HG03571 (cell line): ENCODE measurements around the gene CDH20.
"Not testable (repeated sequence)": the region's sequence is repeated elsewhere in the genome, so short reads cannot be mapped to it uniquely, and the experiment has no call there.

Experiments
- ATAC-seq: cut with Tn5 transposase; IDR thresholded peaks from one replicate; pipeline ENCODE4 v1.9.1; 2021; ENCODE audit not compliant: unreplicated experiment

CDH20 gene

DNA sequence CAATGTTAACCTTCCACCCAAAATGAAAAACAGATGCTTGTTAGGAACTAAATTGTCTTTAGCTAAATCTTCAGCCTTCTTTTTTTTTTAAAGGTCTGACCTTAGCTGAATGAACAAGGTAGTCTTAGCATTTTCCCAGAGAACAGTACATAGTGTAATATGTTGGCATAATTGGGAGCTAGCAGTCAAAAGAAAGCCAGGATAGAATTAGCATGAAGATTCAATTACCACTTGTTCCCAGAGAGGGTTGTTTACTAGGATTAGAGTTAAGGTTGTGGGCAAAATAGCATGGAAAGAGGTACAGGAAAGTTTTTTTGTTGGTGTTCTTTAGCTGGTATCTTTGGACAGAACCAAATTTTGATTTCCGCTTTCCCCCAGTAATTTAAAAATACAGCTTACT is 6.9 kb downstream of the CDH20 start:
- ATAC-seq = no peak

DNA sequence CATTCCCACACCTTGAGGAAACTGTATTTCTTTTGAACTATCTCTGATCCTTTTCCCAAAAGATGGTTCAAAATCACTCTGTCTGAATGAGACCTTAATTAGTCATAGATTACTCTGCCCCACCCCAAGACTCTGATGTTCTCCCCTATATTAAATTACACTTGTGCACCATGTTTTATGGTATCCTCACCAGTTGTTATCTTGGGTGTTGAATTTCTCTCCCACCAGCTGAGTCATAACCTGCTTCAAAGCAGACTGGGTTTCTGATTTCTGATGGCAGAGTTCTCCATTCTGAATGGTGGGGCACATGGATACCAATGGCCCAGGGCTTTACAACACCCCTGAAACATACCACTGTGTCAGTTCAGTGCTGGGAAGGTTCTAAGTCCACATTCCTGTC is 15.0 kb downstream of the CDH20 start:
- ATAC-seq = no peak

DNA sequence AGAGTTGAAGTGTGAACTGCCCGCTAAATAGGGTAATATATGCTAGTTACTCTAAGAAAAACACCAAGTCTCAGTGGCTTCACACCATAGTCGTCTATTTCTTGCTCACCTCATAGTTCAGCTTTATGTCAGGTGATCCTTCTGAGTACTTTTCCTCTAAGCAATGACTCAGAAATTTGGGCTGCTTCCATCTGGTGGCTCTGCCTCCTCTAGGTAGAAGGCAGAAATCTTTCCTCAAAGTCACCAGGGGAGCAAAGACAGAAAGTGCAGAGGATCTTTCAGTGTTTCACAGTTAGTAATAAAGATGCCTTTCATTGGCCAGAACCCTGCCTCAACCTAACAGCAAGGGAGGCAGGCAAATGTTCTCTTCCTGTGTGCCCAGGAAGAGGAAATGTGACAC is 17.3 kb downstream of the CDH20 start:
- no peak for ATAC-seq

DNA sequence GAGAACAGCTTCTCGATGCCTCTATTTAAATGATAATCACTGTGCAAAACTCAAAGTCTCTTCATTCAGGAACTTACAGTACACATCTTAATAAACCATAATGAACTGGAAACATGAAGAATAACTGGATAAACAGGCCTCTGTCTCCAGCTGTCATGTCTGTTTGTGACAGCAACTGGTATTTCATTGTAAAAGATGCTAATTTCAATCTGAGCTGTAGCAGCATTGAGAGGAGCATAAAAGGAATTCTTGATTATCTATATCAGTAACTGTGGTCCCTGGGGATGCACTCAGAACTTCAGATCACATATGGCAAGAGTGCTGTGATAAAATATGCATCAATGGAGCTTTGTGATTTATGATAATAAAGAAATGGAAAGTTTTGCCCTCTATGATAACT is 18.8 kb downstream of the CDH20 start:
- ATAC-seq = no peak

DNA sequence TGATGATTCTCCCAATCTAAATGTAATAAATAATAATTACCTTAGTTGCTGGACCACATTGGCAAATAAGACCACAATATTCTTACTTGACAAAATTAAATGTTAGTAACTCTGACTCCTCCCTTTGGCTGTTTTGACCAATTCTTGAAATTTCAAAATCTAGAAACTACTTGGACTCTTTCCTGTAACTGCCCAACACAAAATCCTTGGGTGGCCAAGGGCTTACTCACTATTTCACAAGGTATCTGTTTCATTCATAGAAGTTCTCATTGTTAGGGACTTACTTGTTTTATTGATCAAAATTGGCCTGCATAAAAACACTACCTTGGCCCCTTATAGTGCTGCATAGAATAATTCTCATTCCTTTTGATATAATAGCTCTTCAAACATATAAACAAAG is 19.4 kb downstream of the CDH20 start:
- no peak for ATAC-seq

DNA sequence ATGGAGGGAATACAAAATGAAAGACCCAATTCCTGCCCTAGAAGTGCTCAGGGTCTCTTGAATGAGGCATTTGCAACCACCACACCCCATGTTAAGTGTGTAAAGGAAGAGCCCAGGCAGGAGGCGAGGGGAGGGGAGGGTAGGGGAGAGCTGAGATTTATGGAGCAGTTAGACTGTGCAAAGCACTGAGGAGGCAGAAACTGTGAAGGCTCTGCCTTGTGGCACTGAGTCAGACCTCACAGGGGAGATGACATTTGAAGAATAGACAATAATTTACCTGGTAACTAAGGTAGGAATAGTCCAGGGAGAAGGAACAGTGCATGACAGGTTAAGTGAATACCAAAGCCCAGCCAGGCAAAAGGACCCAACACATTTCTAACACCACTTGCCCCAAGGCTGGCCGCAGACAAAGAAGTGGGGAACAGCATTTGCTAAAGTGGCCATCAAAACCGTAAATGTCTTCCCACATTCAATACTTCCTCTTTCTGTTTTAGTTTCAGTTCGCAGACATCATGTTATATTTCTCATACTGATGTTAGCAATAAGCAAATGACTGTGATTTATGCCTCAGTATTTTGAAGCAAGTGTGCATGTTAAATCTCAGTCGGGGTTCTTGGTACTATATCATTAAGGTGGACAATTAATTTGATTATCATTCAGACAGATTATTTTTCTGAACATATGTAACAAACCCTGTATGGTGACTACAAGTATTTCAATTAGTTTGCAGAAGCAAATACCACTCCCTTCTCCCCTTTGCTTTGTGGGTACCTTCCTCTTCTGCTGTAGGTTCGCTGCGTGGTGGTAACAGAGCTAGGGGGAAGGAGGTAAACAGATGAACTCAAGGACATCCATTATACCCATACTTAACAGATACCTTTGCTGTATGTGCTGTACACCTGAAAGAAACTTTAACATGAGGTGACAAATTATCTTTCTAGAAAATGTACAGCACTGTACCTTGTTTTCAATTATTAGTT is 27.5 kb downstream of the CDH20 start:
- ATAC-seq = peak; percentile 93

DNA sequence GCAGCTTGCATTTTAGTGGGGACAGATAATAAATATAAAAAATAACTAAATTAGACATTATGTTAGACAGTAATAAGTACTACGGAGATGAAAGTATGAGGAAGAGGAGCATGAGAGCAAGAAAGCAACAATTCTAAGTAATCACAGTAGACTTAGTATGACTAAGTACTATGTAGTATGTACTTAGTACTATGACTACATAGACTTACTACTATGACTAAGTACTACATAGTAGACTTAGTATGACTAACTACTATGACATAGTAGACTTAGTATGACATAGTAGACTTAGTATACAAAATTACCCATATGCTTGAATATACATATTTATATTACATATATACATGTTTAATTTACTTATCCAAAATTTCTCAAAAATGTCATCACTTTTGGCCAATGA is 29.3 kb downstream of the CDH20 start:
- no peak for ATAC-seq

DNA sequence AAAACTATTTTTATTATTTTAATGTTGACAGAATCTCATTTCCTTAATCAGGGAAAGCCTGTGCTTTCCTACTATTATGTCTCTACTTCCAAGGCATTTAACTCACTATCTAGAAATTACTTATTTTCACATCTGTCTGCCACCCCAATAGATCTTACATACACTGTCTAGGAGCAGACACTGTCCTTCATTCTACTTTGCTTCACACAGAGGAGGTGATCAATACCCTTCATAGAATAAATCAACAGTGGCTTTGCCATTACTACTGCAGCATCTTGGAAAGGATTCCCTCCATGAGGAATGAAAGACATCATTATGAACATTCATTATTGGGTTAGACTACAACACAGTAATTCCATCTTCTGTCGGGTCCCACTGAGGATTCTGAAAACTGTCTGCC is 31.7 kb downstream of the CDH20 start:
- no peak for ATAC-seq

DNA sequence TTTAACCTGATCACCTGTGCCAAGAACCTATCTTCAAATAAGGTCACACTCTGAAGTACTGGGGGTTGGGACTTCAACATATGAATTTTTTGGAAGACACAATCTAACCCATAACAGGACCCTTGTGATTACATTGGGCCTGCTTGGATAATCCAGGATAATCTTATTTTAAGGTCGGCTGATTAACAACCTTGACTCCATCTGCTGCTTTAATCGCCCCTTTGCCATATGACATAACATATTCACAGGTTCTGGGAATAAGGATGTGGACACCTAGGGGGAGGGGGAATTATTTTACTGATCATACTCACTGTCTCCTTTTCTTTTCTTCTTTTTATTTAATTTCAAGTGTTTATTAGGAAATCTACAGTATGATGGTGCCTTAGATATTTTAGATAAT is 34.8 kb downstream of the CDH20 start:
- no peak for ATAC-seq

DNA sequence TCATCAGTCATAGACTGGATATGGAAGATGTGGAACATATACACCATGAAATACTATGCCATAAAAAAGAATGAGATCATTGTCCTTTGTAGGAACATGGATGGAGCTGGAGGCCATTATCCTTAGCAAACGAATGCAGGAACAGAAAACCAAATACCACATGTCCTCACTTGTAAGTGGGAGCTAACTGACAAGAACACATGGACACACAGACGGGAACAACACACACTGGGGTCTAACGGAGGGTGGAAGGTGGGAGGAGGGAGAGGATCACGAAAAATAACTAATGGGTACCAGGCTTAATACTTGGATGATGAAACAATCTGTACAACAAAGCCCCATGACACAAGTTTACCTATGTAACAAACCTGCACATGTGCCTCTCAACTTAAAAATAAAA is 36.4 kb downstream of the CDH20 start:
- not testable (repeated sequence) for ATAC-seq

DNA sequence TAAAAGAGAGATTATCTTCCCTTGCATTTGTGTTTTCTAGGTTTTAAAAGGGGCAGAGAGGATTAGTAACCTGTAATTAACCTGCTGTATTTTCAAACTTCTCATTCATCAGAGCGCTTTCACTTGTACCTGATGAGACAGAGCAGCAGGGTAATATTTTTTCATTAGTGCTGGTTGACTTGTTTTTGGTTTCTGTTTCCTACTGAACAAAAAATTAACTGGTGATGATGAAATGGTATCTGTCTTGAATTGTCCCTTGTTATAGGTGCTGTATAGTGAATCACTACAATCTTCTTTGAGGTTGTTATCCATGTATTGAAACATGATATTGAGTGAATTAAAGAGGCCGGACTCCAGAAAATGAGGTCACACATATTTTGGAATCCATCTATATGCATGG is 37.9 kb downstream of the CDH20 start:
- ATAC-seq = no peak

DNA sequence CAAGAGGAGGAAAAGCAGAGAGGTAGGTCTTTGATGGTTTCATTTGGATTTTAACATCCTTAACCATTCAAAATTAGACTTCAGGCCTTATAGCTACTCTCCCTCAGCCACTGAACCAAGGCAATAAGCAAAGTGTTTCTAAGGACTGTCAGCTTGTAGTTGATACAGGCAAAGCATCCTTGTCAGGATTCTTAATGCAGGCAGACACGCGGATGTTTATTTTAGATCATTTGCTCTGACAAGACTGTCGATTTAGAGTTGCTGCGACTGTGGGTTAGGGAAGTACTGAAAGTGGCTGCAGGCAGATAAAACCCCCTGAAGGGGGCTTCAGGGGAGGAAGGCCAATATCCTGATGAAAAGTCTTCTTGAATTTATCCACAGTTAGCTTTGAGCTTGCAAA is 46.6 kb downstream of the CDH20 start:
- ATAC-seq = no peak

DNA sequence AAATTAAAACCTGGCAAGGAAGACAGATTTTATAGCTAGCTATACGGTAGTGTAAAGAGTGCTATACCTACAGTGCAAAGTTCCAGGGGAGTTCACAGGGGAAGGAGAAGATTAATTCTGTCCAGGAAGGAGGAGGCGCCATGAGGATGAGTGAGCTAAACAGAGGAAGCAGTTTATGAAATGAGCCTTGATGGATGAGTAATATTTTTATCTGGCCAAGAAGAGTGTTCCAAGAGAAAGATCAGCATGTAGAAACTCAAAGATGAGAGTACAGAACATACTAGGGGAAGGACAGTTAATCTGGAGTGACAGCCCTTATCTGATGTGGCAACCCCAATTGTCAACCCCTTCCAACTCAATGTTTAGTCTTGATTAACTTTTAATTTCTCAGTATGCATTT is 54.8 kb downstream of the CDH20 start:
- ATAC-seq = no peak

DNA sequence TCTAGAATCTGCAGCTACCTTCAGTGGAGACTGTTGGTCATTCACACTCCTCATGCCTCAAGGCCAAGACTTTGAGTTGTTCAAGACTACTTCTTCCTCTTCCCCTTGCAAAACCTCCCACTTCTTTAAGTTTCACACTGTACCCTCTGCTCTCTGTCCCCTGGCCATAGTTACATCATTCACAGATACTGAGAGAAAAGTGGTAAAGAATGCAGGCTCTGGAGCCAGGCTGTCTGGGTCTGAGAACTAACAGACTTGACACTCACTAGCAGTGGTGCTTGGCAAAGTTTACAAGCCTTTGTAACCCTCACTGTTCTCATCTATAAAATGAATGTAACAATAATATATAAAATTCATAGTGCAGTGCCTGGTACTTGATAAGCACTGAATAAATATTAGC is 61.8 kb downstream of the CDH20 start:
- no peak for ATAC-seq

DNA sequence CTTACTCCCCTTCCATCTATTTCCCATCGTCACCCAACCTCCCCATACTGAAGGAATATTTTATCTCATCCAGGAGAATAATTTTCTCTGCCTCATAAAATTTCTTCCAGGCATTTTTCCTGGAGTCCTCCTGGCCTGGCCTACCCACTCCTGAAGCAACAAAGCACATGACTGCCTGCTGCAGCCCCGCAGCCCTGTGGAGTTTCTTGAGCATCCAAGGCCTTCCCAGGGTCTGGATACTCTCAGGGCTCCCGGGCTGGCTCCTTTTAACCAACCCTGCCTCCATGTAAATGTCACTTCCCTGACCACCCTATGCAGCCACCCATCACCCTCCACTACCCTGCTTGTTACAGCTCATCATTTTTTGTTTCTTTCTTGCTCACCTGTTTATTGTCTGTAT is 64.0 kb downstream of the CDH20 start:
- ATAC-seq = no peak

DNA sequence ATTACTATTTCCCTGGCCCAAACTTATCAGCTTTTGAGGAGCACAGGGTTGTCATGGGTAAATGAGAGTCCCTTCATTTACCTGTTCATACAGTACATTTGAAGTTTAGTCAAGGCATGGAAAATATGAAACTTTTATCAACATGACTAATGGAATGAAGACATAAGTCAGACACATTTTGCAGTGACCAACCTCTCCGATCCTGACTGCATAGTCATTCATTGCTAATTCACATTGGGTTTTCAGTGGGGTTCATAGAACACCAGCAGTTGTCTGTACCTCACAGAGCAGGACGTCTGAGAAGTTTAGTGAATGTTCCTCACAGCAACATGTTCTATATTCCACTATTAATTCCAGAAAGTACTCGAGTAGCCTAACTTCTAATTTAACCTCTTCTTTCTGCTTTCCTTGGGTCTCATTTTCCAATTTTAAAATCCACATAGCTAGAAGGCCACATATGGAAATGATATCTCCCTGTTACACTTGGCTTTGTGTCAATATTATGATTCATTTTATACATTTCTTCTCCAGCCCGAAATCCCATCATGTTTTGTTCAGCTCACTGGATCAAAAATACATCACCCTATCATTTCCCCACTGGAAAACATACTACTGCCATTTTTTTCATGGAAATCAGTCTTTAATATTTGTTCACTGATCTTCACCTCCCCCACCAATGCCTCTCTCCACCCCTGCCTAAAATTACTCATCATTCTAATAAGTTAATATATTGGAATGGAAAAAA is 65.9 kb downstream of the CDH20 start:
- ATAC-seq = no peak

DNA sequence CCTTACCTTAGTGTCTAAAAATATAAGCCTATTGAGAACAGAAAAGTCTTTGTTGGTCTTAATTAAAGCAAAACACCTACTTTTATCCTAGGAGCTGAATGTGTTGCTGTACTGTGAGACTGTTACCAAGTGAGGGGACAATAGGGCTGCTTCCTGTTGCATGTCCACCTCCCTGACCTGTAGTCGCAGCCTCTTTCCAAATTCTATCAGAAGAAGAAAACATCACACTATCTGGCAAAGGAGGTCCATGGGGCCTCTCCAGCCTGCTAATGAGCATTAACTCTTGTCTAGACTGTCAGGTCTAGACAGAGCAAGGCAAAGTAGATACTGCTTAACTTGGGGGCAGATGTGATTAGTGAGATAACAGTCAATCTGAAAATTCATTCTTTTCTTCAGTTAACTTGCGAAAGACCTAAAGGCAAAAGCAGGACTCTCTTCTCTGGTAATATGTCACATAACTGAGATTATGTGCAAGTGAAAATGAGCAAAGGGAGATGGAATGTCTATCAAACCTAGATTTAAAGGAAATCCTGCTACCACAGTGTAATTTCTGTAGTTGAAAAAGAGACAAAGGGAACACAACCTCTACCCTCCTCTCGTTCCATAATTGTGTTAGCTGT is 66.9 kb downstream of the CDH20 start:
- no peak for ATAC-seq

DNA sequence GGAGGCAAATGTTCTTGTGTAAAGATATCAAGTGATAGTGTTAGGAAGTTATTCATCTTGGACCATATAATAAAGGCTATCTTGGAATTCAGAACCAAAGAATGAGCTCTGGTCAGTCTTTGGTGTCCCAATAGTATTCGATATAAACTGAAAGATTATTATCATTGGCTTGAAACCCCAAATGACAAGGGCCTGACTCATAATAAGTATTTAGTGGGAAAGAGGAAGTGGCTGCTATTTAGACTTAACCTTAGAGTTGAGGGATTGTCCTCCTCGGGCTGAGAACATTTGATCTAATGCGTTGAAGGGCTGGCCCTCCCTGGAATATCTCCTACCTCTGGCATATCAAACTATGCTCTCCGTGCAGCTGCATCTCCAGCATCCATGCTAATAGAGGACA is 67.5 kb downstream of the CDH20 start:
- no peak for ATAC-seq

DNA sequence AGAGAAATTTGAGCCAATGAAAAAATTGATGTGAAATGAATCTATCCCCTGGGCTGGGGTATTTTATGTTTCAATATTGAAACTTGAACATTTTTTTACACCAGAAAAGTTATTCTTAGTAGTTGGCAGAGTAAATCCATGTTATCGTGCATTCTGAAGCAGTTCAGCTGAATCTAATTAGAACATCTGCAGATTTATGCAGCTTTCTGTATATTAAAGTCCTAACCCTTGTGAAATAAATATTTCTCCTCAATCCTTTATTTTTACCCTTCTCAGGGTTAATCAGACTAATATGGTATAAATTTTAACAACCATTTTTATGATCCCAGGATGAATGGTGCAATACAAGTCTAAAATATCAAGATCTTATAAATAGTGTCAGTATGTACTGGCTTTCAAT is 69.5 kb downstream of the CDH20 start:
- no peak for ATAC-seq

DNA sequence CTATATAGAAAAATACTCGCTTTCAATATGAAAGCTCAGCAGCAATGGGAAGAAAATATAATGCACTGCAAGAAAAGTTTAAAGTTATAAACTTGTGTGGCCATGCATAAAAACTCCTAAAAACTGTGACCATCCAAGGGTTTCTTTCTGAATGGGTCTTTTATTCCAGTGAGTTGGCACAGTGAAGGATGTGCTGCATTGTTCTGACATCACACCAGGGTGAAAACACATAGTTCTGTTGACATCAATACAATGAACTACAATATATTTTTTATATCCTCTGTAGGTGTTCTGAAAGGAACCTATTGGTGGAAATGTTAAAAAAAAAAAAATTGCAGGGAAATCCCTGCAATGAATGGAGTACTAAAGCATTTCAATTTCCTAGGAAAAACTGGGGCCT is 80.2 kb downstream of the CDH20 start:
- ATAC-seq = no peak

DNA sequence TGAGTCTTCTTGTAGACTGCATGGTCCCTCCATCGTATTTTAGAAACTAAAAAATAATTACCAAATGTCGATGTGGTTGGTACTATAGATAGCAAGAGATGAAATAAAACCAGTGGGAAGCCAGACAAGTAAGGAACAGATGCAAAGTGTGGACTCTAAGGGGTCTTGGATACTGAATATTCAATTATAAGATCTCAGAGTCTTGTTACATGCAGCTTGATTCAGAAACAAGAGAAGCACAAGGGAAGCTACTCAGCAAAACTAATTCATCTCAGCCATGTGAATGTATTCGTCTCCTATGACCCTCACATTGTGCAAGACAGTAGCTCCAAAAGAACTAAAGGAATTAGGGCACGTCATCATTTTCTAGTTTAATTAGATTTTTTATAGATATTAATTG is 80.9 kb downstream of the CDH20 start:
- no peak for ATAC-seq

DNA sequence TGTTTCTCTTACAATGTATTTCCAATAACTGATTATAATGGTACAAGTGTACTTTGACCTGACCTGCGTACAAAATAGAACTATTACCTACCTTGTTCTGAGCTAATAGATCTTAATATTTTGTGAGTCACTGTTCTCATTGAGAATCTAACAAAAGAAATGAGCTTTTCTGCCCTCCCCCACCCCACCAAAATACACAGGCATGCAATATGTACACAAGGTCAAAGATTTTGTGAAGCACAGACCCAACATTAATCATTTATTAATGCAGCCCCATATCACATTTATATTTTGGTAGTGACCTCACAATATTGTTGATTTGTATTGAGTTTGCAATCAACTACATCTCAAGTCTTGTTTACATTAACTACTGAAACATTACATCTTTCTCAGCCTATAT is 86.5 kb downstream of the CDH20 start:
- ATAC-seq = no peak
